ENCODE measurements around the gene SGPL1.
A peak's percentile ranks its signal among the peaks of the same experiment; 100 is the strongest.

Gene SGPL1

GRCh38 chr10:70807556-70807955, 8.2 kb upstream of the SGPL1 start:
- H3K4me3 ChIP-seq (ENCODE audit: low read depth, low read length), result no peak overlapping the region

GRCh38 chr10:70809011-70809611, 6.6 kb upstream of the SGPL1 start:
- H3K4me3 ChIP-seq (ENCODE audit: low read depth, low read length), result no peak overlapping the region

GRCh38 chr10:70809726-70810125, 6.0 kb upstream of the SGPL1 start:
- no peak overlapping the region for H3K4me3 ChIP-seq (ENCODE audit: low read depth, low read length)

GRCh38 chr10:70810967-70811366, 4.8 kb upstream of the SGPL1 start:
- H3K4me3 ChIP-seq (ENCODE audit: low read depth, low read length), result no peak overlapping the region

- H3K4me3 ChIP-seq (ENCODE audit: low read depth, low read length), result no peak overlapping the region
Observed at GRCh38 chr10:70811881-70812280, 3.9 kb upstream of the SGPL1 start.

GRCh38 chr10:70812814-70813213, 2.9 kb upstream of the SGPL1 start:
- H3K4me3 ChIP-seq (ENCODE audit: low read depth, low read length), result no peak overlapping the region

GRCh38 chr10:70814126-70814525, 1.6 kb upstream of the SGPL1 start:
- H3K4me3 ChIP-seq (ENCODE audit: low read depth, low read length), result no peak overlapping the region

- peak overlapping the region; percentile 80 for H3K4me3 ChIP-seq (ENCODE audit: low read depth, low read length)
Observed at GRCh38 chr10:70816220-70816894, 609 bp downstream of the SGPL1 start.

- H3K4me3 ChIP-seq (ENCODE audit: low read depth, low read length), result no peak overlapping the region
Observed at GRCh38 chr10:70820976-70821750, 5.4 kb downstream of the SGPL1 start.

GRCh38 chr10:70822076-70822820, 6.5 kb downstream of the SGPL1 start:
- H3K4me3 ChIP-seq (ENCODE audit: low read depth, low read length), result no peak overlapping the region

GRCh38 chr10:70827086-70827757, 11.5 kb downstream of the SGPL1 start:
- H3K4me3 ChIP-seq (ENCODE audit: low read depth, low read length), result no peak overlapping the region

- no peak overlapping the region for H3K4me3 ChIP-seq (ENCODE audit: low read depth, low read length)
Observed at GRCh38 chr10:70828923-70829322, 13.2 kb downstream of the SGPL1 start.

- H3K4me3 ChIP-seq (ENCODE audit: low read depth, low read length), result no peak overlapping the region
Observed at GRCh38 chr10:70829543-70829942, 13.8 kb downstream of the SGPL1 start.

GRCh38 chr10:70830164-70830563, 14.4 kb downstream of the SGPL1 start:
- H3K4me3 ChIP-seq (ENCODE audit: low read depth, low read length), result no peak overlapping the region

GRCh38 chr10:70832221-70832620, 16.5 kb downstream of the SGPL1 start:
- no peak overlapping the region for H3K4me3 ChIP-seq (ENCODE audit: low read depth, low read length)

GRCh38 chr10:70832852-70833528, 17.2 kb downstream of the SGPL1 start:
- no peak overlapping the region for H3K4me3 ChIP-seq (ENCODE audit: low read depth, low read length)

GRCh38 chr10:70833601-70834000, 17.9 kb downstream of the SGPL1 start:
- H3K4me3 ChIP-seq (ENCODE audit: low read depth, low read length), result no peak overlapping the region

GRCh38 chr10:70834021-70834420, 18.3 kb downstream of the SGPL1 start:
- H3K4me3 ChIP-seq (ENCODE audit: low read depth, low read length), result no peak overlapping the region

- H3K4me3 ChIP-seq (ENCODE audit: low read depth, low read length), result no peak overlapping the region
Observed at GRCh38 chr10:70834441-70835151, 18.8 kb downstream of the SGPL1 start.

GRCh38 chr10:70836319-70836718, 20.6 kb downstream of the SGPL1 start:
- no peak overlapping the region for H3K4me3 ChIP-seq (ENCODE audit: low read depth, low read length)
